K562 (cell line): Measurements from ENCODE around the gene APCDD1. TPM values are rescaled to one million over a fixed set of nuclear protein-coding genes. Genes with fewer than 3 reads are reported as not detected.

Source experiments
- ATAC-seq: fragments of 200-7000 bp; cut with Tn5 transposase; 3 replicates; pipeline ENCODE4 v1.9.1; 2020; ENCODE audit warnings: moderate library complexity
- BruUV-seq: library from RNA; stranded (reverse); fragments of 400-500 nt; replicated peaks from 2 replicates; lab custom pipeline; 2021; lab: Mats Ljungman, UMichigan
- CTCF ChIA-PET: fragments of 300-600 bp; formaldehyde crosslinking; extraction: SDS; loops from one replicate; lab custom pipeline; 2021; ENCODE audit warnings: low intra/inter-chr PET ratio; lab: Yijun Ruan, JAX
- POLR2A ChIA-PET: fragments of 300-600, 350-650 bp; sonication (Branson Sonifier 250); formaldehyde crosslinking; extraction: SDS; loops from one replicate; lab custom pipeline; 2021; ENCODE audit warnings: antibody characterized with exemption, inconsistent platforms; lab: Yijun Ruan, JAX
- DNase-seq, 4 experiments: peaks; one replicate each; pipeline versions ENCODE4 v3.0.0 to v3.0.0-alpha.2; 2011 to 2018; ENCODE audit warnings: low spot score in 3 of 4, mixed read lengths in 3 of 4; ENCODE audit errors: extremely low read depth in 1 of 4
- FAIRE-seq: peaks from 2 replicates; lab custom pipeline; 2011; peaks lifted over from hg19 to GRCh38; lab: Jason Lieb, UNC
- H2AFZ ChIP-seq: 2 replicates; pipeline ENCODE4 v1.6.0; 2011; ENCODE audit warnings: low read depth, low read length, control low read depth, inconsistent platforms
- H3K27ac ChIP-seq: fragments of 200-600 bp; 3 replicates; pipeline ENCODE4 v1.8.0; 2011; ENCODE audit warnings: low read depth, mild to moderate bottlenecking, control low read depth, inconsistent platforms, low read length, moderate library complexity, mixed read lengths; ENCODE audit errors: extremely low read depth
- H3K27me3 ChIP-seq, 2 experiments: fragments of 300-600 bp in 1 of 2; 2 replicates in 1 of 2; 3 replicates in 1 of 2; pipeline versions ENCODE4 v1.6.0 to v1.8.0; 2011; ENCODE audit warnings: inconsistent platforms in 2 of 2, low read length in 2 of 2, mild to moderate bottlenecking in 1 of 2, mixed read lengths in 1 of 2, moderate library complexity in 1 of 2; ENCODE audit not compliant: control insufficient read depth in 2 of 2, insufficient read depth in 2 of 2
- H3K36me3 ChIP-seq: fragments of 300-600 bp; 3 replicates; pipeline ENCODE4 v1.8.0; 2011; ENCODE audit warnings: mild to moderate bottlenecking, low read length, inconsistent platforms; ENCODE audit not compliant: control insufficient read depth, insufficient read depth
- H3K4me1 ChIP-seq, 2 experiments: fragments of 200-600 bp in 1 of 2; replicated peaks in 1 of 2; 2 replicates in 1 of 2; 3 replicates in 1 of 2; pipeline versions ENCODE4 v1.5.1 to v1.8.0; 2011; ENCODE audit warnings: inconsistent platforms in 2 of 2, low read length in 2 of 2, mild to moderate bottlenecking in 1 of 2, mixed read lengths in 1 of 2, moderate library complexity in 1 of 2; ENCODE audit not compliant: control insufficient read depth in 2 of 2, insufficient read depth in 2 of 2
- H3K4me2 ChIP-seq: 2 replicates; pipeline ENCODE4 v1.6.1; 2011; ENCODE audit warnings: low read length, control low read depth, inconsistent platforms, mixed read lengths; ENCODE audit not compliant: insufficient read depth
- H3K4me3 ChIP-seq: fragments of 200-600 bp; sonication (generic), shearing (Covaris generic); 2 replicates; pipeline ENCODE4 v1.5.1; 2016; ENCODE audit warnings: control low read depth, inconsistent platforms
- H3K79me2 ChIP-seq: fragments of 200-600 bp; 3 replicates; pipeline ENCODE4 v1.8.0; 2011; ENCODE audit warnings: low read length, inconsistent platforms; ENCODE audit not compliant: control insufficient read depth, insufficient read depth
- H3K9ac ChIP-seq, 2 experiments: 2 replicates each; pipeline versions ENCODE4 v1.6.0 to v1.6.1; 2011; ENCODE audit warnings: low read depth in 2 of 2, low read length in 2 of 2, control low read depth in 1 of 2, inconsistent platforms in 1 of 2, mild to moderate bottlenecking in 1 of 2, mixed read lengths in 1 of 2; ENCODE audit not compliant: insufficient read depth in 1 of 2
- H3K9me1 ChIP-seq: one replicate; pipeline ENCODE4 v1.6.0; 2011; ENCODE audit warnings: inconsistent platforms, mild to moderate bottlenecking, low read length, moderate library complexity; ENCODE audit not compliant: control insufficient read depth, insufficient read depth
- H3K9me3 ChIP-seq: replicated peaks from 2 replicates; pipeline ENCODE4 v1.5.1; 2011; ENCODE audit warnings: low read depth, low read length, inconsistent platforms; ENCODE audit not compliant: control insufficient read depth, insufficient read depth
- H4K20me1 ChIP-seq: replicated peaks from 2 replicates; pipeline ENCODE4 v1.6.1; 2011; ENCODE audit warnings: low read length, inconsistent platforms, mixed read lengths; ENCODE audit not compliant: control insufficient read depth, insufficient read depth
- AFF1 ChIP-seq, 2 experiments: fragments of 450-650 bp; IDR thresholded peaks; 2 replicates each; pipeline ENCODE4 v1.6.1; 2018; ENCODE audit warnings: mild to moderate bottlenecking in 2 of 2, low read depth in 1 of 2; ENCODE audit not compliant: partially characterized antibody in 2 of 2
- BRF2 ChIP-seq: IDR thresholded peaks from 3 replicates; pipeline ENCODE4 v1.6.1; 2011; ENCODE audit warnings: borderline replicate concordance, mild to moderate bottlenecking; ENCODE audit not compliant: insufficient read length, insufficient read depth
- DACH1 ChIP-seq: fragments of 450-650 bp; IDR thresholded peaks from 2 replicates; pipeline ENCODE4 v1.6.1; 2018; ENCODE audit not compliant: partially characterized antibody
- HLTF ChIP-seq: fragments of 450-650 bp; IDR thresholded peaks from 2 replicates; pipeline ENCODE4 v1.6.1; 2016
- HMBOX1 ChIP-seq: sonication (generic); IDR thresholded peaks from 2 replicates; pipeline ENCODE4 v1.6.1; 2016
- ILK ChIP-seq: fragments of 450-650 bp; IDR thresholded peaks from 2 replicates; pipeline ENCODE4 v1.6.1; 2016; ENCODE audit warnings: missing genetic modification characterization, low read depth, mild to moderate bottlenecking, missing compliant biosample characterization, moderate library complexity, borderline replicate concordance
- KHSRP ChIP-seq: fragments of 450-650 bp; IDR thresholded peaks from 2 replicates; pipeline ENCODE4 v1.6.1; 2017
- KLF13 ChIP-seq: fragments of 450-650 bp; IDR thresholded peaks from 2 replicates; pipeline ENCODE4 v1.6.1; 2016; ENCODE audit warnings: missing genetic modification characterization, low read depth, mild to moderate bottlenecking, missing compliant biosample characterization, moderate library complexity, borderline replicate concordance
- PKNOX1 ChIP-seq: fragments of 450-650 bp; IDR thresholded peaks from 2 replicates; pipeline ENCODE4 v1.6.1; 2016
- STAT6 ChIP-seq: sonication (generic); formaldehyde crosslinking; IDR thresholded peaks from 2 replicates; pipeline ENCODE4 v1.8.1; 2023; ENCODE audit warnings: mild to moderate bottlenecking, missing genetic modification reagents
- TCF7 ChIP-seq: sonication (generic); IDR thresholded peaks from 2 replicates; pipeline ENCODE4 v1.6.1; 2016; ENCODE audit warnings: antibody characterized with exemption, borderline replicate concordance
- ZSCAN29 ChIP-seq: fragments of 450-650 bp; IDR thresholded peaks from 2 replicates; pipeline ENCODE4 v1.6.1; 2017
- in situ Hi-C: fragments of 300-500 bp; cut with MboI; formaldehyde crosslinking; loops from 4 replicates; pipeline ENCODE4 v1.15.0; 2018; ENCODE audit warnings: inconsistent platforms, mixed read lengths
- intact Hi-C: fragments of 100-400 bp; cut with micrococcal nuclease; formaldehyde crosslinking; loops from 2 replicates; pipeline ENCODE4 v1.14.2; 2022
- polyA plus RNA-seq, 8 experiments: library from polyadenylated mRNA; depleted of rRNA in 4 of 8; stranded (reverse) in 5 of 8; unstranded in 3 of 8; fragments of >200 nt; fragmentation: Nextera tagmentation in 2 of 8; fragmentation: Illumina TruSeq in 1 of 8; extraction: Ambion mirVana in 2 of 8; extraction: Trizol in 1 of 8; gene quantifications; 2 replicates each; pipeline versions ENCODE4 v1.2.1 to v1.2.3, GENCODE V29; 2011 to 2014; ENCODE audit warnings: inconsistent platforms in 1 of 8, missing spikeins in 1 of 8
- total RNA-seq, 7 experiments: library from RNA; depleted of rRNA in 6 of 7; stranded (reverse); fragments of >200 nt in 6 of 7; fragmentation: Illumina TruSeq in 2 of 7; extraction: Trizol in 2 of 7; gene quantifications; 2 replicates each; pipeline versions ENCODE4 v1.2.1 to v1.2.3, GENCODE V29; 2011 to 2021; ENCODE audit warnings: low replicate concordance in 1 of 7

The APCDD1 gene
- total and polyA plus RNA-seq, 9 of the 15 experiments (the other 6 are each of a cell fraction or from before 2014, with no cell fraction given) = 0.07 TPM; not detected in 8

GRCh38 chr18:10497206-10497749 is 42.8 kb downstream of the APCDD1 start:
- BruUV-seq = no TSS peak
- Histone ChIP-seq H3K9ac (no peak overlapping the region), H3K27me3 (peaks cover 5 to 10% of the 10 kb centered on the region in 2 experiments; a peak in 3 of 5 replicates), H3K4me2 (no peak overlapping the region), H3K79me2 (no peaks in the 10 kb centered on the region), H3K36me3 (no peaks in the 10 kb centered on the region), H3K27ac (no peak overlapping the region), H3K9me1 (no peaks in the 10 kb centered on the region), H3K4me1 (no peaks in the 10 kb centered on the region), H2AFZ (no peak overlapping the region), H4K20me1 (no peaks in the 10 kb centered on the region), H3K9me3 (no peaks in the 10 kb centered on the region), H3K4me3 (no peak overlapping the region)
- DNase-seq (no peak), ATAC-seq (no peak), FAIRE-seq (no peak)
- CTCF ChIA-PET = no interaction called here
- POLR2A ChIA-PET = interaction anchor here (0.7 kb wide), 1 partner anchor 11 kb away, joined by 3 read pairs; no protein-coding TSS in a partner anchor
- in situ Hi-C loops (no loop called here), intact Hi-C loops (no loop called here)
- TF ChIP-seq DACH1 = no peak
- TF ChIP-seq TCF7 = no peak
- no peak for TF ChIP-seq KLF13 (tag)
- no peak for TF ChIP-seq STAT6 (CRISPR knock-in tag)
- no peak for TF ChIP-seq HMBOX1
- no peak for TF ChIP-seq ILK (tag)
- TF ChIP-seq AFF1 (IDR thresholded peaks at IDR 0.05; ENCODE audit: low read depth in 1 of 2, partially characterized antibody in 2 of 2) = no peak
- TF ChIP-seq BRF2 = no peak
- TF ChIP-seq ZSCAN29 = no peak
- TF ChIP-seq HLTF = no peak
- no peak for TF ChIP-seq KHSRP
- no peak for TF ChIP-seq PKNOX1
